Endothelial cell of umbilical vein (primary cell): ENCODE results near the gene CCL14. TPM values are rescaled to one million over a fixed set of nuclear protein-coding genes. Genes with fewer than 3 reads are reported as not detected.

ENCODE experiments used
- BruUV-seq: library from RNA; stranded (reverse); fragments of 400-500 nt; replicated peaks from 2 replicates; lab custom pipeline; 2021; lab: Mats Ljungman, UMichigan
- CTCF ChIA-PET: fragments of 300-600, 350-600 bp; sonication (Branson Sonifier 250); formaldehyde crosslinking; loops from one replicate; lab custom pipeline; 2021; ENCODE audit warnings: antibody characterized with exemption, inconsistent platforms; lab: Charles Lee
- POLR2A ChIA-PET: fragments of 300-600, 350-600 bp; sonication (Branson Sonifier 250); formaldehyde crosslinking; loops from one replicate; lab custom pipeline; 2021; ENCODE audit warnings: antibody characterized with exemption, inconsistent platforms; lab: Charles Lee
- DNase-seq: peaks from one replicate; pipeline ENCODE4 v3.0.0-alpha.2; 2011; ENCODE audit warnings: low read depth, low spot score
- FAIRE-seq: peaks from 2 replicates; lab custom pipeline; 2011; peaks lifted over from hg19 to GRCh38; lab: Jason Lieb, UNC
- H2AFZ ChIP-seq: 2 replicates; pipeline ENCODE4 v1.6.0; 2012; ENCODE audit warnings: low read depth, low read length, control low read depth, inconsistent platforms
- H3K27ac ChIP-seq: 2 replicates; pipeline ENCODE4 v1.5.1; 2011; ENCODE audit warnings: low read depth, mild to moderate bottlenecking, control low read depth, low read length, moderate library complexity; ENCODE audit not compliant: insufficient read depth
- H3K27me3 ChIP-seq, 2 experiments: 2 replicates each; pipeline versions ENCODE4 v1.6.0 to v1.6.1; 2011; ENCODE audit warnings: low read length in 2 of 2, mixed read lengths in 1 of 2; ENCODE audit not compliant: control insufficient read depth in 2 of 2, insufficient read depth in 2 of 2
- H3K36me3 ChIP-seq, 2 experiments: 2 replicates in 1 of 2; 3 replicates in 1 of 2; pipeline ENCODE4 v1.5.1; 2011; ENCODE audit warnings: low read length in 2 of 2, mild to moderate bottlenecking in 1 of 2, moderate library complexity in 1 of 2; ENCODE audit not compliant: control insufficient read depth in 2 of 2, insufficient read depth in 2 of 2; ENCODE audit errors: extremely low read depth in 1 of 2
- H3K4me1 ChIP-seq: 3 replicates; pipeline ENCODE4 v1.5.1; 2011; ENCODE audit warnings: mild to moderate bottlenecking, low read length; ENCODE audit not compliant: control insufficient read depth, insufficient read depth; ENCODE audit errors: extremely low read depth
- H3K4me2 ChIP-seq: 2 replicates; pipeline ENCODE4 v1.6.1; 2011; ENCODE audit warnings: low read length, control low read depth, mixed read lengths; ENCODE audit not compliant: insufficient read depth
- H3K4me3 ChIP-seq, 3 experiments: fragments of 200-600 bp in 1 of 3; sonication (generic), shearing (Covaris generic) in 1 of 3; replicated peaks in 1 of 3; 2 replicates each; pipeline ENCODE4 v1.5.1; 2011 to 2016; ENCODE audit warnings: control low read depth in 3 of 3, low read length in 3 of 3, mild to moderate bottlenecking in 2 of 3, inconsistent platforms in 1 of 3, low read depth in 1 of 3, moderate library complexity in 1 of 3; ENCODE audit not compliant: insufficient read depth in 1 of 3
- H3K79me2 ChIP-seq: 2 replicates; pipeline ENCODE4 v1.6.0; 2012; ENCODE audit warnings: low read length, inconsistent platforms; ENCODE audit not compliant: control insufficient read depth, insufficient read depth
- H3K9ac ChIP-seq: replicated peaks from 2 replicates; pipeline ENCODE3; 2011; ENCODE audit warnings: low read length, control low read depth; ENCODE audit not compliant: insufficient read depth; ENCODE audit errors: extremely low read depth
- H3K9me1 ChIP-seq: replicated peaks from 3 replicates; pipeline ENCODE4 v1.6.0; 2011; ENCODE audit warnings: mild to moderate bottlenecking, low read length; ENCODE audit not compliant: control insufficient read depth, insufficient read depth; ENCODE audit errors: extremely low read depth
- H3K9me3 ChIP-seq: replicated peaks from 2 replicates; pipeline ENCODE4 v1.5.1; 2012; ENCODE audit warnings: low read length, inconsistent platforms; ENCODE audit not compliant: control insufficient read depth, insufficient read depth
- H4K20me1 ChIP-seq: replicated peaks from 2 replicates; pipeline ENCODE3; 2011; ENCODE audit warnings: mild to moderate bottlenecking, low read length; ENCODE audit not compliant: control insufficient read depth, insufficient read depth; ENCODE audit errors: extremely low read depth
- EZH2 ChIP-seq: IDR thresholded peaks from 2 replicates; pipeline ENCODE4 v1.6.1; 2012; ENCODE audit warnings: borderline replicate concordance, low read depth, mild to moderate bottlenecking, moderate library complexity, low read length, inconsistent platforms; ENCODE audit not compliant: severe bottlenecking
- FOS ChIP-seq: IDR thresholded peaks from 2 replicates; pipeline ENCODE4 v1.6.1; 2011; ENCODE audit warnings: mild to moderate bottlenecking, low read length, moderate library complexity, borderline replicate concordance; ENCODE audit not compliant: insufficient read depth
- GATA2 ChIP-seq: IDR thresholded peaks from 2 replicates; pipeline ENCODE4 v1.7.0; 2011; ENCODE audit warnings: low read depth, mild to moderate bottlenecking, moderate library complexity, mixed read lengths, low read length; ENCODE audit not compliant: insufficient read length, insufficient read depth
- JUN ChIP-seq: IDR thresholded peaks from 2 replicates; pipeline ENCODE4 v1.6.1; 2011; ENCODE audit warnings: borderline replicate concordance, low read depth; ENCODE audit not compliant: insufficient read length, insufficient read depth
- MYC ChIP-seq: IDR thresholded peaks from one replicate; pipeline ENCODE4 v1.6.1; 2011; ENCODE audit warnings: mild to moderate bottlenecking, low read depth, low read length
- POLR2A ChIP-seq: IDR thresholded peaks from 2 replicates; pipeline ENCODE4 v1.6.1; 2012; ENCODE audit warnings: low read depth, mild to moderate bottlenecking, control low read depth, low read length
- POLR2AphosphoS5 ChIP-seq: IDR thresholded peaks from 2 replicates; pipeline ENCODE4 v1.6.1; 2012; ENCODE audit warnings: low read depth, mild to moderate bottlenecking, control low read depth, low read length, moderate library complexity; ENCODE audit not compliant: insufficient read depth
- dilution Hi-C: fragments of 300-500 bp; cut with MboI; formaldehyde crosslinking; loops from one replicate; pipeline ENCODE4 v1.15.0; 2019; ENCODE audit warnings: low sequenced_read_pairs; ENCODE audit not compliant: extremely low pct_ligation_motif_present
- intact Hi-C: fragments of 100-400 bp; cut with micrococcal nuclease; formaldehyde crosslinking; loops from one replicate; pipeline ENCODE4 v1.10.0; 2022
- polyA plus RNA-seq, 4 experiments: library from polyadenylated mRNA; depleted of rRNA in 3 of 4; stranded (reverse) in 3 of 4; unstranded in 1 of 4; fragments of >200 nt; gene quantifications; 2 replicates each; pipeline versions ENCODE4 v1.2.1 to v1.2.3, GENCODE V29; 2011 to 2012; ENCODE audit warnings: missing spikeins in 1 of 4
- total RNA-seq: library from RNA; stranded (reverse); gene quantifications from 2 replicates; pipeline ENCODE4 v1.2.3, GENCODE V29; 2021
- TF ChIP-seq, protein P1 (sequence below), 2 donors: IDR thresholded peaks; 1 replicate in 1 of 2; 2 replicates in 1 of 2; pipeline ENCODE4 v1.5.1; 2011; ENCODE audit warnings: low read length in 2 of 2, mild to moderate bottlenecking in 2 of 2, moderate library complexity in 2 of 2, control low read depth in 1 of 2, inconsistent platforms in 1 of 2, low read depth in 1 of 2; ENCODE audit not compliant: insufficient read depth in 1 of 2; ENCODE audit errors: extremely low read depth in 1 of 2
- TF ChIP-seq, protein P2 (sequence below): IDR thresholded peaks from 2 replicates; pipeline ENCODE4 v1.6.1; 2011; ENCODE audit not compliant: insufficient read depth, insufficient read length

CCL14 gene
- total and polyA plus RNA-seq, 2 donors (not counting 3 experiments of a cell fraction or from before 2014, with no cell fraction given): 21.3 to 25.8 TPM

DNA sequence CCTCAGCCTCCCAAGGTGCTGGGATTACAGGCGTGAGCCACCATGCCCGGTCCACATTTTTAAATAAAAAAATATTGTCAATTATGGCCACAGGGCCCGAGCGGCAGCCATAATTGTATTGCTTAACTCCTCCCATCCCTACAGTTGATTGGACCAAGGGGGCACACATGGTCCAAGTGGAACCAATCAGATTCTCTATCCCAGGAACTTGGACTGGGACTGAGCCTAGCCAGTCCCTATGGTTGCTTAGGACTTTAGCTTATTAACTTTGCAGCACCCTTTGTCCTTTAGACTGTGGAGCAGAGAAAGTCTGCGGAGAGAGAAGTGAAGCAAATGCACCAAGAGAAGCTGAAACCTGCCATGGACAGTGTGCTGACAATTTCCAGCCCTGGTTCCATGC lies 50.5 kb downstream of the CCL14 start:
- Histone ChIP-seq H3K79me2 (no peaks in the 10 kb centered on the region), H3K9me3 (no peaks in the 10 kb centered on the region), H3K9me1 (no peaks in the 10 kb centered on the region), H3K4me1 (no peaks in the 10 kb centered on the region), H3K4me2 (no peak overlapping the region), H3K9ac (no peak overlapping the region), H3K36me3 (no peaks in the 10 kb centered on the region), H2AFZ (no peak overlapping the region), H3K4me3 (no peak overlapping the region), H3K27me3 (peaks cover 0 to 3% of the 10 kb centered on the region in 2 experiments), H3K27ac (no peak overlapping the region), H4K20me1 (no peaks in the 10 kb centered on the region)
- intact Hi-C loops: no loop called here
- ChIA-PET POLR2A (no interaction called here), CTCF (no interaction called here)
- DNase-seq (no peak), FAIRE-seq (no peak)
- TF ChIP-seq, protein P1, sequence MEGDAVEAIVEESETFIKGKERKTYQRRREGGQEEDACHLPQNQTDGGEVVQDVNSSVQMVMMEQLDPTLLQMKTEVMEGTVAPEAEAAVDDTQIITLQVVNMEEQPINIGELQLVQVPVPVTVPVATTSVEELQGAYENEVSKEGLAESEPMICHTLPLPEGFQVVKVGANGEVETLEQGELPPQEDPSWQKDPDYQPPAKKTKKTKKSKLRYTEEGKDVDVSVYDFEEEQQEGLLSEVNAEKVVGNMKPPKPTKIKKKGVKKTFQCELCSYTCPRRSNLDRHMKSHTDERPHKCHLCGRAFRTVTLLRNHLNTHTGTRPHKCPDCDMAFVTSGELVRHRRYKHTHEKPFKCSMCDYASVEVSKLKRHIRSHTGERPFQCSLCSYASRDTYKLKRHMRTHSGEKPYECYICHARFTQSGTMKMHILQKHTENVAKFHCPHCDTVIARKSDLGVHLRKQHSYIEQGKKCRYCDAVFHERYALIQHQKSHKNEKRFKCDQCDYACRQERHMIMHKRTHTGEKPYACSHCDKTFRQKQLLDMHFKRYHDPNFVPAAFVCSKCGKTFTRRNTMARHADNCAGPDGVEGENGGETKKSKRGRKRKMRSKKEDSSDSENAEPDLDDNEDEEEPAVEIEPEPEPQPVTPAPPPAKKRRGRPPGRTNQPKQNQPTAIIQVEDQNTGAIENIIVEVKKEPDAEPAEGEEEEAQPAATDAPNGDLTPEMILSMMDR (IDR thresholded peaks at IDR 0.05; ENCODE audit: extremely low read depth in 1 of 2, insufficient read depth in 1 of 2, low read depth in 1 of 2, low read length in 2 of 2): no peak
- TF ChIP-seq JUN (no peak), MYC (no peak), FOS (no peak), GATA2 (no peak), POLR2A (no peak), POLR2AphosphoS5 (no peak), EZH2 (no peak)
- TF ChIP-seq, protein P2, sequence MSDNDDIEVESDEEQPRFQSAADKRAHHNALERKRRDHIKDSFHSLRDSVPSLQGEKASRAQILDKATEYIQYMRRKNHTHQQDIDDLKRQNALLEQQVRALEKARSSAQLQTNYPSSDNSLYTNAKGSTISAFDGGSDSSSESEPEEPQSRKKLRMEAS: no peak
- BruUV-seq: no TSS peak
- dilution Hi-C loops: no loop called here
